Measurements from ENCODE around the gene OPA1.

Gene OPA1

GRCh38 chr3:193710286-193711165 lies 117.5 kb downstream of the OPA1 start:
- no peak for DNase-seq (ENCODE audit: low spot score)

- DNase-seq (ENCODE audit: low spot score), result no peak
Observed at GRCh38 chr3:193711166-193711485, 118.1 kb downstream of the OPA1 start.

GRCh38 chr3:193711523-193711963 lies 118.5 kb downstream of the OPA1 start:
- DNase-seq (ENCODE audit: low spot score), result no peak

- no peak for DNase-seq (ENCODE audit: low spot score)
Observed at GRCh38 chr3:193711964-193712598, 119.1 kb downstream of the OPA1 start.

GRCh38 chr3:193712938-193713337 lies 119.9 kb downstream of the OPA1 start:
- no peak for DNase-seq (ENCODE audit: low spot score)

- no peak for DNase-seq (ENCODE audit: low spot score)
Observed at GRCh38 chr3:193714523-193715137, 121.6 kb downstream of the OPA1 start.

GRCh38 chr3:193716150-193716549 lies 123.1 kb downstream of the OPA1 start:
- no peak for DNase-seq (ENCODE audit: low spot score)

- DNase-seq (ENCODE audit: low spot score), result no peak
Observed at GRCh38 chr3:193719735-193720134, 126.7 kb downstream of the OPA1 start.

- no peak for DNase-seq (ENCODE audit: low spot score)
Observed at GRCh38 chr3:193720169-193720568, 127.2 kb downstream of the OPA1 start.

- no peak for DNase-seq (ENCODE audit: low spot score)
Observed at GRCh38 chr3:193722566-193722965, 129.6 kb downstream of the OPA1 start.

GRCh38 chr3:193727089-193727488 lies 134.1 kb downstream of the OPA1 start:
- DNase-seq (ENCODE audit: low spot score), result no peak

GRCh38 chr3:193728429-193729087 lies 135.6 kb downstream of the OPA1 start:
- no peak for DNase-seq (ENCODE audit: low spot score)

- DNase-seq (ENCODE audit: low spot score), result no peak
Observed at GRCh38 chr3:193729088-193729465, 136.1 kb downstream of the OPA1 start.

- no peak for DNase-seq (ENCODE audit: low spot score)
Observed at GRCh38 chr3:193729601-193730000, 136.6 kb downstream of the OPA1 start.

GRCh38 chr3:193730511-193730910 lies 137.5 kb downstream of the OPA1 start:
- no peak for DNase-seq (ENCODE audit: low spot score)

- DNase-seq (ENCODE audit: low spot score), result no peak
Observed at GRCh38 chr3:193730976-193731375, 138.0 kb downstream of the OPA1 start.

GRCh38 chr3:193731656-193732055 lies 138.6 kb downstream of the OPA1 start:
- no peak for DNase-seq (ENCODE audit: low spot score)

- no peak for DNase-seq (ENCODE audit: low spot score)
Observed at GRCh38 chr3:193732391-193732790, 139.4 kb downstream of the OPA1 start.

GRCh38 chr3:193732827-193733226 lies 139.8 kb downstream of the OPA1 start:
- DNase-seq (ENCODE audit: low spot score), result no peak

- DNase-seq (ENCODE audit: low spot score), result no peak
Observed at GRCh38 chr3:193734737-193735366, 141.8 kb downstream of the OPA1 start.

GRCh38 chr3:193735850-193736249 lies 142.8 kb downstream of the OPA1 start:
- DNase-seq (ENCODE audit: low spot score), result no peak

- no peak for DNase-seq (ENCODE audit: low spot score)
Observed at GRCh38 chr3:193736616-193737015, 143.6 kb downstream of the OPA1 start.
